Measurements from ENCODE around the gene RNF115. TPM values are rescaled to one million over a fixed set of nuclear protein-coding genes. Genes with fewer than 3 reads are reported as not detected.

Gene RNF115
- total and polyA plus RNA-seq, 7 donors: 3.2 to 81.6 (median 45.9) TPM

- H3K9me3 ChIP-seq: no peaks in the 10 kb centered on the region
- H3K27ac ChIP-seq: no peak overlapping the region
- H3K4me1 ChIP-seq: no peaks in the 10 kb centered on the region
- WGBS, 3 donors: 63 to 72% (median 68%) methylated on average over 7 of the region's 7 CpGs
- DNase-seq: no peak
- H3K36me3 ChIP-seq (ENCODE audit: insufficient read depth in 1 of 2, low read depth in 1 of 2): no peaks in the 10 kb centered on the region
- intact Hi-C loops (cut with DNase I): no loop called here
- no peak for ATAC-seq
- no peaks in the 10 kb centered on the region for H3K27me3 ChIP-seq (ENCODE audit: insufficient read depth in 3 of 3, low read length in 2 of 3)
- no peak for TF ChIP-seq CTCF (IDR thresholded peaks at IDR 0.05)
- no peak overlapping the region for H3K4me3 ChIP-seq
Observed at GRCh38 chr1:145708063-145708462, 115.8 kb downstream of the RNF115 start.

DNA sequence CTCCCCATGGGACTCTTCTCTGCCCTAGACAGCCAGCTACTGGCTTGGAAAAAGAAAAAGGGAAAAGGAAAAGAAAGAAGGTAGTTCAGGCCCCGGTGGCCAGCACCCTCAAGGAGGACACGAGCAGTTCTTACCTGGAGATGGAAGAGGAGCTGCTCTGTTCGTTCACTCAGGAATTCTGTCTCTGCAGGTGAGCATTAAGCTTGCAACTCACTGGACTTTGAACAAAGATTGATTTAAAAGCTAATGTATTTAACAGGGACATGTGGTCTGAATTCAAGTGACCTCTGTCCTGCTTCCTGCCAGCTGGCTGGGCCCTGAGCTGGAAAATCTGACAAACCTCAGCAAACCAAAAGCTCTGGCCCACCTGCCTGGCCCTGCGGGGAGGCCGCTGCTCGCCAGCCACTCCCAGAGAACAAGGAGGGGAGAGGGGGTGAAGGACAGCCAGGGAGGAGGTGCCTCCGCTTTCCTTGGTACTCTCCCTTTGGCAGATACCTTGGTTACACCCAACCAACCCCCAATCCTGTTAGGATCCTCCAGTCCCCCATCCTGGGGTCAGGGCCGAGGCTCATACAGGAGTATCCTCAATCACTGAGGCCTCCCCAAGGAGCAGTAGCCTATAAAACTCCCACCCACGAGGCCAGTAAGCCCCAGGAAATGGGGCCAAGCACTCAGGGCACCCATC lies 116.6 kb downstream of the RNF115 start, which contains the start of gene PDZK1:
TSS of gene PDZK1 (minus strand) at position 186 of the 685 bp plus-strand sequence. CDS start 19,347 bp downstream, outside the sequence.
- Histone ChIP-seq H3K9me3 (no peaks in the 10 kb centered on the region), H3K4me3 (no peak within 1 kb of the TSS), H3K36me3 (ENCODE audit: insufficient read depth in 1 of 2, low read depth in 1 of 2) (no peaks in the 10 kb centered on the region), H3K27ac (no peak within 1 kb of the TSS), H3K27me3 (ENCODE audit: insufficient read depth in 3 of 3, low read length in 2 of 3) (no peaks in the 10 kb centered on the region), H3K4me1 (no peaks in the 10 kb centered on the region)
- intact Hi-C loops (cut with DNase I): no loop called here
- WGBS, 3 donors: 66 to 71% (median 68%) methylated on average over 9 of the region's 9 CpGs
- TF ChIP-seq CTCF (IDR thresholded peaks at IDR 0.05): no peak
- ATAC-seq (no peak), DNase-seq (no peak)

DNA sequence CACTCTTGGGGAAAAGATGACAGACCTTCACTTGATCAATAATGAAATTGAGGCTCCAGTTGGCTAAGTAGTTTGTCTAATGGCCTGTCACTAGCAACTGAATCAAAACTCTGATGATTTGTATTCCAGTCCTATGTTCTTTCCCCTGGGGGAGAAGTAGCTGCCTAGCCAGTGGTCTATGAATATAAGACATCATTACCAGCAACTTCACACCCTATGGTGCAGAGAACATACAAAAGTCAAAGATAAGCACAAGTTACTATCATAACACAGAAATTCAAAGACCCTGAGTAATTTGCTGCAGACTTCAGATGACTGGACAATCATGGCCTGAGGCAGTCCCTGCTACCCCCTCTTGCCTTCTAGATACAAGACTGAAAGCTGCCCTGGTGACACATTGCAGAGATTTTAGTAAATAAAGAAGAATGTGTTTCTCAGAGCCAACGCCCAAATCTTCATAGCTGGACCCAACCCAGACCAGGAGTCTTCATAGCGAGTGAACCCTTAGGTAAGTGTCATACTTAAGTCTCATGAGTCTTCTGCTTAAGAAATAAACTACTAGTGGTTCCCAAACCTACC lies 117.7 kb downstream of the RNF115 start:
- TF ChIP-seq CTCF (IDR thresholded peaks at IDR 0.05): no peak
- Histone ChIP-seq H3K27ac (no peak overlapping the region), H3K4me3 (no peak overlapping the region), H3K4me1 (no peaks in the 10 kb centered on the region), H3K36me3 (ENCODE audit: insufficient read depth in 1 of 2, low read depth in 1 of 2) (no peaks in the 10 kb centered on the region), H3K27me3 (ENCODE audit: insufficient read depth in 3 of 3, low read length in 2 of 3) (no peaks in the 10 kb centered on the region), H3K9me3 (no peaks in the 10 kb centered on the region)
- ATAC-seq (no peak), DNase-seq (no peak)
- WGBS, 3 donors: 89 to 96% (median 93%) methylated on average over 2 of the region's 2 CpGs
- intact Hi-C loops (cut with DNase I): no loop called here

GRCh38 chr1:145705622-145706021 lies 118.3 kb downstream of the RNF115 start:
- Histone ChIP-seq H3K27me3 (ENCODE audit: insufficient read depth in 3 of 3, low read length in 2 of 3) (no peaks in the 10 kb centered on the region), H3K9me3 (no peaks in the 10 kb centered on the region), H3K4me3 (no peak overlapping the region), H3K36me3 (ENCODE audit: insufficient read depth in 1 of 2, low read depth in 1 of 2) (no peaks in the 10 kb centered on the region), H3K27ac (no peak overlapping the region), H3K4me1 (no peaks in the 10 kb centered on the region)
- intact Hi-C loops (cut with DNase I): no loop called here
- WGBS, 3 donors: 87 to 90% (median 87%) methylated on average over 7 of the region's 7 CpGs
- no peak for DNase-seq
- TF ChIP-seq CTCF (IDR thresholded peaks at IDR 0.05): no peak
- no peak for ATAC-seq
